ENCODE measurements around the gene TMEFF1. TPM values are rescaled to one million over a fixed set of nuclear protein-coding genes. Genes with fewer than 3 reads are reported as not detected.

The TMEFF1 gene
- total and polyA plus RNA-seq, 10 of the 15 experiments (the other 5 are each of a cell fraction or from before 2014, with no cell fraction given), result 0.03 to 0.55 (median 0.11) TPM; not detected in 3

DNA sequence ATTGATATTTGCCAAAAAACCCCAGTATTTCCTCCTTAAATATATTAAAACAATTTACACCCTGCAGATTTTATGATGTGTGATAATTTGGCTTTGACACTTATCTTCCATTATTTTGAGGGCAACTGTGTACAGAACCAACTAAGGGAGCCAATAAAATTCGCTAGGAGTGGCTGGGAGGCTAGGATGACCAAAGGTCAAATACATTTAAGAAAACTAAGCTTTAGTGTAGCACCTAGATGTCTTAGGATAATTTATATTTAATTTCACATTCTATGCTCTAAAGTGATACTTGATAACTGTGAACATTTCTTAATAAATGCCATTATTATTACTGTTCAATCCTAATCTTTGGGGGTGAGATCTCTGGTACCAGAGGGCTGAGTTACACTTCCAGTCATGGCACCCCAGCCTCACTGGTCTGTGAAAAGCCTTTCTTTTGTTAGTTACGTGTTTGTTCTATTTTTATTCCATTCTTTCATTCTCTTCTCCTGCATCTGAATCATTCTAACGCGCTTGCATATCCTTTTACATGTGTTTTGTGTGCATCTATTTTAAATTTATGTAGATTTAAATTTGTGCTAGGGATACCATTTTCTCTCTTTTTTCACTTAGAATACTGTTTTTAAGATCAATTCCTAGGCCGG lies 26.9 kb upstream of the TMEFF1 start:
- ChIA-PET SMC1A (ENCODE audit: uncharacterized antibody, unreplicated experiment) (no interaction called here), RAD21 (ENCODE audit: unreplicated experiment) (no interaction called here), CTCF (interaction anchor here (0.6 to 1.5 kb wide), 3 partner anchors 9 to 23 kb away, joined by 3 to 7 read pairs (median 3); partner anchors contain the start of gene MSANTD3), POLR2A (no interaction called here)
- H3K27me3 ChIP-seq (replicated peaks in 1 of 2; ENCODE audit: control insufficient read depth in 2 of 2, insufficient read depth in 2 of 2, low read length in 1 of 2), result no peaks in the 10 kb centered on the region
- TF ChIP-seq CREM (IDR thresholded peaks at IDR 0.05; ENCODE audit: low read depth) (no peak), POLR2A (IDR thresholded peaks at IDR 0.05; ENCODE audit: low read depth, low read length) (no peak), ETV6 (conservative IDR thresholded peaks at IDR 0.05 in 1 of 2, IDR thresholded peaks at IDR 0.05 in 1 of 2; ENCODE audit: borderline replicate concordance in 1 of 2, low read depth in 1 of 2) (no peak), MXI1 (IDR thresholded peaks at IDR 0.05; ENCODE audit: low read depth, low read length) (no peak), STAT3 (IDR thresholded peaks at IDR 0.05; ENCODE audit: low read depth, low read length) (no peak), ZNF622 (IDR thresholded peaks at IDR 0.05) (no peak), IRF4 (IDR thresholded peaks at IDR 0.05; ENCODE audit: low read depth, low read length) (no peak), SREBF1 (IDR thresholded peaks at IDR 0.05; ENCODE audit: low read length) (no peak), POLR2AphosphoS2 (IDR thresholded peaks at IDR 0.05; ENCODE audit: low read depth, low read length) (no peak), MEF2B (IDR thresholded peaks at IDR 0.05; ENCODE audit: partially characterized antibody, poor library complexity, severe bottlenecking) (no peak), ASH2L (IDR thresholded peaks at IDR 0.05; ENCODE audit: borderline replicate concordance, low read depth) (no peak), MYC (IDR thresholded peaks at IDR 0.05; ENCODE audit: insufficient read depth, insufficient read length, insufficient replicate concordance, low read length, severe bottlenecking) (no peak)
- TF ChIP-seq, protein P1, sequence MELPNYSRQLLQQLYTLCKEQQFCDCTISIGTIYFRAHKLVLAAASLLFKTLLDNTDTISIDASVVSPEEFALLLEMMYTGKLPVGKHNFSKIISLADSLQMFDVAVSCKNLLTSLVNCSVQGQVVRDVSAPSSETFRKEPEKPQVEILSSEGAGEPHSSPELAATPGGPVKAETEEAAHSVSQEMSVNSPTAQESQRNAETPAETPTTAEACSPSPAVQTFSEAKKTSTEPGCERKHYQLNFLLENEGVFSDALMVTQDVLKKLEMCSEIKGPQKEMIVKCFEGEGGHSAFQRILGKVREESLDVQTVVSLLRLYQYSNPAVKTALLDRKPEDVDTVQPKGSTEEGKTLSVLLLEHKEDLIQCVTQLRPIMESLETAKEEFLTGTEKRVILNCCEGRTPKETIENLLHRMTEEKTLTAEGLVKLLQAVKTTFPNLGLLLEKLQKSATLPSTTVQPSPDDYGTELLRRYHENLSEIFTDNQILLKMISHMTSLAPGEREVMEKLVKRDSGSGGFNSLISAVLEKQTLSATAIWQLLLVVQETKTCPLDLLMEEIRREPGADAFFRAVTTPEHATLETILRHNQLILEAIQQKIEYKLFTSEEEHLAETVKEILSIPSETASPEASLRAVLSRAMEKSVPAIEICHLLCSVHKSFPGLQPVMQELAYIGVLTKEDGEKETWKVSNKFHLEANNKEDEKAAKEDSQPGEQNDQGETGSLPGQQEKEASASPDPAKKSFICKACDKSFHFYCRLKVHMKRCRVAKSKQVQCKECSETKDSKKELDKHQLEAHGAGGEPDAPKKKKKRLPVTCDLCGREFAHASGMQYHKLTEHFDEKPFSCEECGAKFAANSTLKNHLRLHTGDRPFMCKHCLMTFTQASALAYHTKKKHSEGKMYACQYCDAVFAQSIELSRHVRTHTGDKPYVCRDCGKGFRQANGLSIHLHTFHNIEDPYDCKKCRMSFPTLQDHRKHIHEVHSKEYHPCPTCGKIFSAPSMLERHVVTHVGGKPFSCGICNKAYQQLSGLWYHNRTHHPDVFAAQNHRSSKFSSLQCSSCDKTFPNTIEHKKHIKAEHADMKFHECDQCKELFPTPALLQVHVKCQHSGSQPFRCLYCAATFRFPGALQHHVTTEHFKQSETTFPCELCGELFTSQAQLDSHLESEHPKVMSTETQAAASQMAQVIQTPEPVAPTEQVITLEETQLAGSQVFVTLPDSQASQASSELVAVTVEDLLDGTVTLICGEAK (IDR thresholded peaks at IDR 0.05; ENCODE audit: borderline replicate concordance), result no peak
- TF ChIP-seq, protein P2, sequence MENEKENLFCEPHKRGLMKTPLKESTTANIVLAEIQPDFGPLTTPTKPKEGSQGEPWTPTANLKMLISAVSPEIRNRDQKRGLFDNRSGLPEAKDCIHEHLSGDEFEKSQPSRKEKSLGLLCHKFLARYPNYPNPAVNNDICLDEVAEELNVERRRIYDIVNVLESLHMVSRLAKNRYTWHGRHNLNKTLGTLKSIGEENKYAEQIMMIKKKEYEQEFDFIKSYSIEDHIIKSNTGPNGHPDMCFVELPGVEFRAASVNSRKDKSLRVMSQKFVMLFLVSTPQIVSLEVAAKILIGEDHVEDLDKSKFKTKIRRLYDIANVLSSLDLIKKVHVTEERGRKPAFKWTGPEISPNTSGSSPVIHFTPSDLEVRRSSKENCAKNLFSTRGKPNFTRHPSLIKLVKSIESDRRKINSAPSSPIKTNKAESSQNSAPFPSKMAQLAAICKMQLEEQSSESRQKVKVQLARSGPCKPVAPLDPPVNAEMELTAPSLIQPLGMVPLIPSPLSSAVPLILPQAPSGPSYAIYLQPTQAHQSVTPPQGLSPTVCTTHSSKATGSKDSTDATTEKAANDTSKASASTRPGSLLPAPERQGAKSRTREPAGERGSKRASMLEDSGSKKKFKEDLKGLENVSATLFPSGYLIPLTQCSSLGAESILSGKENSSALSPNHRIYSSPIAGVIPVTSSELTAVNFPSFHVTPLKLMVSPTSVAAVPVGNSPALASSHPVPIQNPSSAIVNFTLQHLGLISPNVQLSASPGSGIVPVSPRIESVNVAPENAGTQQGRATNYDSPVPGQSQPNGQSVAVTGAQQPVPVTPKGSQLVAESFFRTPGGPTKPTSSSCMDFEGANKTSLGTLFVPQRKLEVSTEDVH (IDR thresholded peaks at IDR 0.05; ENCODE audit: low read depth, partially characterized antibody), result no peak
- peaks cover 14% of the 10 kb centered on the region for H3K4me1 ChIP-seq (ENCODE audit: control insufficient read depth, insufficient read depth, low read length)
- no peak overlapping the region for H3K27ac ChIP-seq (ENCODE audit: control insufficient read depth, insufficient read depth)
- no peak overlapping the region for H3K4me3 ChIP-seq
- H4K20me1 ChIP-seq (ENCODE audit: control insufficient read depth, insufficient read depth), result no peaks in the 10 kb centered on the region
- H3K36me3 ChIP-seq (ENCODE audit: control insufficient read depth in 2 of 2, insufficient read depth in 2 of 2, low read length in 1 of 2), result no peaks in the 10 kb centered on the region
- ATAC-seq (no peak), FAIRE-seq (no peak), DNase-seq (ENCODE audit: low read depth, low spot score) (no peak)
- BruUV-seq (replicated peaks), result no TSS peak
- H3K9ac ChIP-seq (ENCODE audit: control insufficient read depth, insufficient read depth, low read length), result no peak overlapping the region
- H3K79me2 ChIP-seq (ENCODE audit: control insufficient read depth, insufficient read depth, low read length), result no peaks in the 10 kb centered on the region
- H3K9me3 ChIP-seq (replicated peaks; ENCODE audit: control insufficient read depth, insufficient read depth, low read length), result no peaks in the 10 kb centered on the region
- in situ Hi-C loops (cut with MboI), result no loop called here
- intact Hi-C loops (cut with micrococcal nuclease; ENCODE audit: unreplicated experiment), result no loop called here
- WGBS (ENCODE audit: insufficient coverage, insufficient replicate concordance, low lambda C conversion rate, missing lambda C conversion rate), result 93% methylated on average over 5 of the region's 5 CpGs
- H3K4me2 ChIP-seq (ENCODE audit: control insufficient read depth, insufficient read depth), result no peak overlapping the region
- H2AFZ ChIP-seq (ENCODE audit: control insufficient read depth, low read depth, low read length), result no peak overlapping the region

All from GM12878 (cell line).